ENCODE results near the gene MPHOSPH6.

The MPHOSPH6 gene

DNA sequence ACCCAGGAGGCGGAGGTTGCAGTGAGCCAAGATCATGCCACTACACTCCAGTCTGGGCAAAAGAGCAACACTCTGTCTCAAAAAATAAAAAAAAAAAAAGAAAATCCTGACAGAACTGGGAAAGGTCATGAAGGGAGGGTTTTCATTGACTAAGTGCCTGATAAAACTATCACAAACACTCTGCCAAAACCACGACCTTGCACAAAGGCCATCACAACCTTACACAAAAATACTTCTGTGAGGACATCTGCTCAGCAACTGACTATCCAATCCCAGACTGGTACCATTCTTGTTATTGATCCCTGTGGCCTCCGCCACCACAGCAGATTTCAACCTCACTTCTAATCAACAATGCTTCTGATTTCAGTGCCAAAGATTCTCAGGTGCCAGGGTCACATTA is 40.1 kb downstream of the MPHOSPH6 start:
- TF ChIP-seq RAD21 (IDR thresholded peaks at IDR 0.05; ENCODE audit: low read depth) = no peak
- no peak for TF ChIP-seq TAF1 (IDR thresholded peaks at IDR 0.05; ENCODE audit: low read depth)
- TF ChIP-seq EGR1 (IDR thresholded peaks at IDR 0.05) = no peak
- TF ChIP-seq NFIC (IDR thresholded peaks at IDR 0.05) = no peak
- no peak for TF ChIP-seq EP300 (IDR thresholded peaks at IDR 0.05; ENCODE audit: borderline replicate concordance)
- TF ChIP-seq, protein P1, sequence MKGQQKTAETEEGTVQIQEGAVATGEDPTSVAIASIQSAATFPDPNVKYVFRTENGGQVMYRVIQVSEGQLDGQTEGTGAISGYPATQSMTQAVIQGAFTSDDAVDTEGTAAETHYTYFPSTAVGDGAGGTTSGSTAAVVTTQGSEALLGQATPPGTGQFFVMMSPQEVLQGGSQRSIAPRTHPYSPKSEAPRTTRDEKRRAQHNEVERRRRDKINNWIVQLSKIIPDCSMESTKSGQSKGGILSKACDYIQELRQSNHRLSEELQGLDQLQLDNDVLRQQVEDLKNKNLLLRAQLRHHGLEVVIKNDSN (IDR thresholded peaks at IDR 0.05) = no peak
- no peak for TF ChIP-seq CEBPB (IDR thresholded peaks at IDR 0.05)
- TF ChIP-seq REST (IDR thresholded peaks at IDR 0.05; ENCODE audit: low read depth) = no peak

- TF ChIP-seq RAD21 (IDR thresholded peaks at IDR 0.05; ENCODE audit: low read depth) (no peak), ZBTB7A (IDR thresholded peaks at IDR 0.05; ENCODE audit: low read depth) (no peak), TCF12 (IDR thresholded peaks at IDR 0.05; ENCODE audit: low read depth) (no peak), EP300 (IDR thresholded peaks at IDR 0.05; ENCODE audit: borderline replicate concordance) (no peak), CEBPB (IDR thresholded peaks at IDR 0.05) (no peak), MAX (IDR thresholded peaks at IDR 0.05) (no peak), FOXM1 (IDR thresholded peaks at IDR 0.05; ENCODE audit: borderline replicate concordance, low read depth) (no peak), REST (IDR thresholded peaks at IDR 0.05; ENCODE audit: low read depth) (no peak), YY1 (IDR thresholded peaks at IDR 0.05; ENCODE audit: low read depth) (no peak), TEAD4 (IDR thresholded peaks at IDR 0.05) (no peak), TAF1 (IDR thresholded peaks at IDR 0.05; ENCODE audit: low read depth) (no peak), NFIC (IDR thresholded peaks at IDR 0.05) (no peak), CREB1 (IDR thresholded peaks at IDR 0.05; ENCODE audit: low read depth) (no peak)
- TF ChIP-seq, protein P1 (IDR thresholded peaks at IDR 0.05) = no peak
Measured at GRCh38 chr16:82124651-82125050, 45.4 kb downstream of the MPHOSPH6 start.

GRCh38 chr16:82119405-82119804 is 50.6 kb downstream of the MPHOSPH6 start:
- no peak for TF ChIP-seq CREB1 (IDR thresholded peaks at IDR 0.05; ENCODE audit: low read depth)

DNA sequence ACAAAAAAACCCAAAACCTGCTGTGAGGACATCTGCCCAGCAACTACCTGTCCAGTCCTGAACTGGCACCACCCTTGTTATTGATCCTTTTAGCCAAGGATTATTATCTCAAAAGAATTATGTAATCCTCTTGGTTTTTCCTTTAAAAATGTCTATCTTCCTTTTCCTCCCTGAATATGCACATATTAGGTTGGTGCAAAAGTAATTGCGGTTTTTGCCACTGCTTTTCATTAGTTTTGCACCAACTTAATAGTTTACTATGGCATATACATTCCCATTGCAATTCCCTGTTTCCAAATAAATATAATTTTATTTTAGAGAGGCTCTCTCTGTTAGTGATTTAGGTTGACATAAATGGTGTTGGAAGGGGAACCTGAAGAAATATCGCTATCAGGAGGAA is 51.3 kb downstream of the MPHOSPH6 start:
- TF ChIP-seq TCF12 (IDR thresholded peaks at IDR 0.05; ENCODE audit: low read depth) (no peak), CREB1 (IDR thresholded peaks at IDR 0.05; ENCODE audit: low read depth) (no peak), ZBTB7A (IDR thresholded peaks at IDR 0.05; ENCODE audit: low read depth) (no peak), EGR1 (IDR thresholded peaks at IDR 0.05) (no peak), RAD21 (IDR thresholded peaks at IDR 0.05; ENCODE audit: low read depth) (no peak), YY1 (IDR thresholded peaks at IDR 0.05; ENCODE audit: low read depth) (no peak), EP300 (IDR thresholded peaks at IDR 0.05; ENCODE audit: borderline replicate concordance) (no peak), NFIC (IDR thresholded peaks at IDR 0.05) (no peak), CEBPB (IDR thresholded peaks at IDR 0.05) (no peak), MAX (IDR thresholded peaks at IDR 0.05) (no peak)
- TF ChIP-seq, protein P1 (IDR thresholded peaks at IDR 0.05) = no peak

GRCh38 chr16:82116535-82116934 is 53.5 kb downstream of the MPHOSPH6 start:
- TF ChIP-seq, protein P1 (IDR thresholded peaks at IDR 0.05) = no peak
- TF ChIP-seq RAD21 (IDR thresholded peaks at IDR 0.05; ENCODE audit: low read depth) (no peak), MAX (IDR thresholded peaks at IDR 0.05) (no peak), CREB1 (IDR thresholded peaks at IDR 0.05; ENCODE audit: low read depth) (no peak), EGR1 (IDR thresholded peaks at IDR 0.05) (no peak), TAF1 (IDR thresholded peaks at IDR 0.05; ENCODE audit: low read depth) (no peak), REST (IDR thresholded peaks at IDR 0.05; ENCODE audit: low read depth) (no peak)

All from Ishikawa (cell line).